PFSK-1 (cell line): ENCODE data around the gene RAD51D.

Experiments used
- FOXP2 ChIP-seq: optimal IDR thresholded peaks from 2 replicates; pipeline ENCODE3; 2011; ENCODE audit warnings: borderline replicate concordance, control low read depth, inconsistent platforms; ENCODE audit not compliant: insufficient read depth; ENCODE audit errors: extremely low read length, extremely low read depth
- POLR2AphosphoS5 ChIP-seq: IDR thresholded peaks from 2 replicates; pipeline ENCODE4 v1.6.1; 2012; ENCODE audit warnings: low read depth, mild to moderate bottlenecking, control low read depth, low read length, moderate library complexity
- REST ChIP-seq, 2 experiments: IDR thresholded peaks; 2 replicates each; pipeline versions ENCODE4 v1.6.1 to v1.8.0; 2011 to 2012; ENCODE audit warnings: low read depth in 2 of 2, low read length in 2 of 2, control low read depth in 1 of 2, inconsistent platforms in 1 of 2, mild to moderate bottlenecking in 1 of 2, moderate library complexity in 1 of 2; ENCODE audit not compliant: insufficient read depth in 1 of 2
- SIN3A ChIP-seq: IDR thresholded peaks from 2 replicates; pipeline ENCODE4 v1.6.1; 2012; ENCODE audit warnings: mild to moderate bottlenecking, low read length, moderate library complexity, borderline replicate concordance; ENCODE audit not compliant: insufficient read depth
- TAF1 ChIP-seq: IDR thresholded peaks from 2 replicates; pipeline ENCODE4 v1.6.1; 2012; ENCODE audit warnings: low read length, control low read depth, borderline replicate concordance; ENCODE audit not compliant: insufficient read depth

The RAD51D gene

GRCh38 chr17:35087731-35088355, 31.8 kb downstream of the RAD51D start:
- TF ChIP-seq TAF1: no peak
- TF ChIP-seq SIN3A: no peak
- TF ChIP-seq POLR2AphosphoS5: no peak

- TF ChIP-seq TAF1: no peak
- TF ChIP-seq FOXP2: no peak
- TF ChIP-seq REST (IDR thresholded peaks at IDR 0.05; ENCODE audit: insufficient read depth in 1 of 2, low read depth in 2 of 2, low read length in 2 of 2): no peak
- TF ChIP-seq SIN3A: no peak
- no peak for TF ChIP-seq POLR2AphosphoS5
These were observed 32.6 kb downstream of the RAD51D start for GRCh38 chr17:35086931-35087573.

GRCh38 chr17:35086164-35086563, 33.5 kb downstream of the RAD51D start:
- TF ChIP-seq POLR2AphosphoS5 (no peak), SIN3A (no peak), FOXP2 (no peak), TAF1 (no peak), REST (IDR thresholded peaks at IDR 0.05; ENCODE audit: insufficient read depth in 1 of 2, low read depth in 2 of 2, low read length in 2 of 2) (no peak)

GRCh38 chr17:35084987-35085386, 34.7 kb downstream of the RAD51D start:
- TF ChIP-seq POLR2AphosphoS5 (no peak), FOXP2 (no peak), REST (IDR thresholded peaks at IDR 0.05; ENCODE audit: insufficient read depth in 1 of 2, low read depth in 2 of 2, low read length in 2 of 2) (no peak), SIN3A (no peak), TAF1 (no peak)

- no peak for TF ChIP-seq REST (IDR thresholded peaks at IDR 0.05; ENCODE audit: insufficient read depth in 1 of 2, low read depth in 2 of 2, low read length in 2 of 2)
- no peak for TF ChIP-seq FOXP2
- no peak for TF ChIP-seq SIN3A
These were observed 36.6 kb downstream of the RAD51D start for GRCh38 chr17:35083071-35083470.
